Retinal pigment epithelial cell (primary cell): ENCODE results near the gene METRN.

ENCODE experiments used
- DNase-seq: peaks from one replicate; pipeline ENCODE4 v3.0.0-alpha.2; 2010; ENCODE audit warnings: low read depth
- H3K4me3 ChIP-seq: 2 replicates; pipeline ENCODE4 v1.5.1; 2011; ENCODE audit warnings: mild to moderate bottlenecking, low read length, control low read depth, moderate library complexity
- CTCF ChIP-seq: conservative IDR thresholded peaks from 2 replicates; pipeline ENCODE4 v1.5.1; 2011; ENCODE audit warnings: low read depth, low read length, control low read depth, inconsistent platforms

The METRN gene

DNA sequence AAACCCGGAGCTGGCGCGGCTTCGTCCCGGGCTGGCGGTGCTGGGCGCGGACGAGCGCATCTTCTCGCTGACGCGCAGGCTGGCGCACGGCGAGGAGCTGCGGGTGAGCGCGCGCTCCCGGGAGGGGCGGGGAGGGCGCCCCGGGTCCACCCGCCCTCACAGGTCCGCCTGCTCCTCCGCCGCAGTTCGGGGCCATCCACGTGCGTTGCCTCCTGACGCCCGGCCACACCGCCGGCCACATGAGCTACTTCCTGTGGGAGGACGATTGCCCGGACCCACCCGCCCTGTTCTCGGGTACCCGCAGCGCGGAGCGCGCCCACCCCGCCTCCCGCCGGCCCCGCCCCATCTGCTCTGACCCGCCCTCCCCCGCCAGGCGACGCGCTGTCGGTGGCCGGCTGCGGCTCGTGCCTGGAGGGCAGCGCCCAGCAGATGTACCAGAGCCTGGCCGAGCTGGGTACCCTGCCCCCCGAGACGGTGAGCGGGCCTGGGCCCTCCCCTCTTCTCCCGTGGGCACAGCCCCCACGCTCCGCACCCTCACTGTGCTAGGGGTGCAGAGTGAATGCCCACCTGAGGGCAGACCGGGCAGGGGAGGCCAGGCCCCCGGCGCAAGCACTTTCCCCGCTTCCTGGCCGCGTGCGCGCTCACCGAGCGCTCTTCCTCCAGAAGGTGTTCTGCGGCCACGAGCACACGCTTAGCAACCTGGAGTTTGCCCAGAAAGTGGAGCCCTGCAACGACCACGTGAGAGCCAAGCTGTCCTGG, 13.4 kb downstream of the METRN start:
- no peak for DNase-seq
- TF ChIP-seq CTCF: no peak
- peak overlapping the region; percentile 65 for H3K4me3 ChIP-seq

DNA sequence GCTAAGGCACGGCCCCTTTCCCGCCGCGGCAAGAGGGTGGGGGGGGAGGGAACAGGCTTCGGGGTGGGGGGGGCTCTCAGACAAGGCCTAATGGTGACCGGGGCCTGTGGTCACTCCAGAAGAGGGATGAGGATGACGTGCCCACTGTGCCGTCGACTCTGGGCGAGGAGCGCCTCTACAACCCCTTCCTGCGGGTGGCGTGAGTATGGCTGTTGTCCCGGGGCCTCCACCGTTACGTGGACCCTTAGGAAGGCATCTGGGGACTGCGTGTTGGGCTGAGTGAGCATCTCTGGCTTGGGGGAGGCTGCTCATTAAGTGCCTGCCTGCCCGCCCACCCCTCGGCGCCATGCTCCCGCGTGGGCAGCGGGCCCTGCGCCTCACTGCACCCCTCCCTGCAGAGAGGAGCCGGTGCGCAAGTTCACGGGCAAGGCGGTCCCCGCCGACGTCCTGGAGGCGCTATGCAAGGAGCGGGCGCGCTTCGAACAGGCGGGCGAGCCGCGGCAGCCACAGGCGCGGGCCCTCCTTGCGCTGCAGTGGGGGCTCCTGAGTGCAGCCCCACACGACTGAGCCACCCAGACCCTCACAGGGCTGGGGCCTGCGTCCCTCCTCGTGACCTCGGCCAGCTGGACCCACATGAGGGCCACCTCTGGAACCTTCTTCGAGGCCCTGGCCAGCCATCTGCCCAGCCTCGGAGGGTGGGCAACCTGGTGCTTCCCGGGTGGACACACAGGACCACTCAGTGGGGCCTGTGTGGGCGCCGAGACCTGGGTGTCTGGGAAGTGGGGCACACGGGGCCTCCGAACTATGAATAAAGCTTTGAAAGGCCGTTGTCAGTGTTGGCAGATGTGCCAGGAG, 14.2 kb downstream of the METRN start:
- no peak for DNase-seq
- peak overlapping the region; percentile 50 for H3K4me3 ChIP-seq

GRCh38 chr16:729768-730665, 15.1 kb downstream of the METRN start:
- no peak for DNase-seq
- TF ChIP-seq CTCF: no peak
- H3K4me3 ChIP-seq: no peak overlapping the region

More for the DNA sequence above, 14.2 kb downstream of the METRN start:
- no peak for TF ChIP-seq CTCF

DNA sequence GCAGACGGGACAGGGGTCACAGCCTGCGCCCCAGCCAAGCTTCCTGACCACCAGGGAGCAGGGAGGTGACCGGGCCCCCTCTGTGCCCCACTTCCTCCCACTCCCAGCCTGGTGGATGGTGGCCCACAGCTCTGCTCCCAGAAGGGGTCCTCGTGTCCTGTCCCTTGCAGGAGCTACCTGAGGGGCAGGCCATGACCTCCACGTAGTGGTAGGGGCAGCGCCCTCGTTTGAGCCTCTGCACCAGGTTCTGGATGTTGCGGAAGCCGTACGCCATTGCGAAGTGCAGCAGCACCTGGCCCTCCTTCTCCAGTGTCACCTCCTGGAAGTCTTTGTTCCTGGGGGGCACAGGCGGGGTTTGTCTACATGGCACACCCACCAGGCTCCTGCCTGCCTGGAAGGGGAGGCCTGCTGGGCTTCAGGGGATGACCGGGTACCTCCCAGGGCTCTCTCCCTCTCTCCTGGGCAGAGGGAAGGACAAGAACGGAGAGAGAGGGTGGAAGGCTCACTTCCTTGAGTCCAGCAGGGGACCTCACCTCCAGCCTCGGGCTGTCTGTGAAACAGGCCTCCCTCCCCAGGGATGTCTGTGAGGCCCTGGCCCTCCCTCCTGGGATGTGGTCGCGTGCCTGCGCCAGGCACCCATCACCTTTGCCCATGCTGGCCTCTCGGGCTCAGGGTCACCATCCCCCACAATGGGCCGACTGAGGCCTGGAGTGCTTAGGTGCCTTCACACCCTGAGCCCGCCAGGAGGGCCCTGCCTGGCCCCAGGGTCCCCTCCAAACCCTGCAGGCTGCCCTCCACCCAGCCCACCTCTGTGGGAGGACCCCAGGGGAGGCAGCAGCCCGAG, 16.0 kb downstream of the METRN start:
- no peak for DNase-seq
- no peak for TF ChIP-seq CTCF
- H3K4me3 ChIP-seq: no peak overlapping the region

GRCh38 chr16:732332-732731, 17.4 kb downstream of the METRN start:
- H3K4me3 ChIP-seq: no peak overlapping the region
- TF ChIP-seq CTCF: no peak
- no peak for DNase-seq

DNA sequence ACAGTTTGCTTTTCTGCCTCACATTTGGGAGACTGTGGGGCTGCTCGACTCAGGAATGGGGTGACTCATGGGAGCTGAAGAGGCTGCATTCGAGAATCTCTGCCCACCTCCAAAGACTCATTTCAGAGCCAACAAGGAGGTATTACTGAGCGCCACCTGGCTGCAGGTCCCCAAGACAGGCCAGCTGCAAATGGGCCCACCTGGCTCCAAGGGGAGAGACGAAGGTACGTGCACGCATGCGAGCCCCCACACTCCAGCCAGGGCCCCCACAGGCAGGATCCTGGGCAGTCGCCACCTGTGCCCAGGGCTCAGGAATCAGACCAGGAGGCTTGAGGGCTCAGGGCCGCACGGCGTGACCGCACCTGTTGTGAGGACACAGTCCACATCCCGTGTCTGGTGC, 18.0 kb downstream of the METRN start:
- no peak overlapping the region for H3K4me3 ChIP-seq
- DNase-seq: no peak
- peak; percentile 27 for TF ChIP-seq CTCF
